GM19099 (cell line): ENCODE data around the gene SMIM1.

ENCODE experiments used
- POLR2A ChIP-seq: IDR thresholded peaks from 3 replicates; pipeline ENCODE4 v1.6.1; 2011; ENCODE audit warnings: low read depth; ENCODE audit not compliant: insufficient read length; ENCODE audit errors: extremely low read depth

Gene SMIM1

GRCh38 chr1:3814771-3815561 is 42.4 kb downstream of the SMIM1 start:
- no peak for TF ChIP-seq POLR2A

GRCh38 chr1:3816331-3817137 is 44.0 kb downstream of the SMIM1 start:
- no peak for TF ChIP-seq POLR2A

GRCh38 chr1:3817138-3817740 is 44.7 kb downstream of the SMIM1 start:
- no peak for TF ChIP-seq POLR2A

- no peak for TF ChIP-seq POLR2A
Measured at GRCh38 chr1:3817821-3818597, 45.5 kb downstream of the SMIM1 start.

GRCh38 chr1:3819771-3820200 is 47.2 kb downstream of the SMIM1 start:
- TF ChIP-seq POLR2A = no peak

- TF ChIP-seq POLR2A = no peak
Measured at GRCh38 chr1:3820316-3820715, 47.8 kb downstream of the SMIM1 start.

- no peak for TF ChIP-seq POLR2A
Measured at GRCh38 chr1:3821004-3821403, 48.5 kb downstream of the SMIM1 start.

GRCh38 chr1:3821447-3821846 is 48.9 kb downstream of the SMIM1 start:
- TF ChIP-seq POLR2A = no peak

GRCh38 chr1:3821908-3822307 is 49.4 kb downstream of the SMIM1 start:
- no peak for TF ChIP-seq POLR2A

GRCh38 chr1:3822421-3822820 is 49.9 kb downstream of the SMIM1 start:
- TF ChIP-seq POLR2A = no peak

GRCh38 chr1:3824650-3825049 is 52.1 kb downstream of the SMIM1 start:
- TF ChIP-seq POLR2A = no peak

- no peak for TF ChIP-seq POLR2A
Measured at GRCh38 chr1:3825356-3825755, 52.8 kb downstream of the SMIM1 start.
